Memory B cell (primary cell): ENCODE data around the gene LCN10.
"Not testable (repeated sequence)": the region's sequence is repeated elsewhere in the genome, so short reads cannot be mapped to it uniquely, and the experiment has no call there.

ENCODE experiments used
- ATAC-seq: fragments of 150-1000 bp; cut with Tn5 transposase; 2 replicates; pipeline ENCODE4 v1.10.0; 2021; ENCODE audit warnings: low read depth, mild to moderate bottlenecking, moderate library complexity
- DNase-seq, 2 donors: peaks; one replicate each; pipeline ENCODE4 v3.0.0; 2022; ENCODE audit warnings: low spot score in 2 of 2
- H3K27ac Mint-ChIP-seq: one replicate; pipeline ENCODE4 v1.8.0; 2022; ENCODE audit warnings: mild to moderate bottlenecking, moderate library complexity, mixed read lengths
- H3K27me3 Mint-ChIP-seq: one replicate; pipeline ENCODE4 v1.8.0; 2022; ENCODE audit warnings: mixed read lengths
- H3K36me3 Mint-ChIP-seq: one replicate; pipeline ENCODE4 v1.8.0; 2022; ENCODE audit warnings: mild to moderate bottlenecking, mixed read lengths
- H3K4me1 Mint-ChIP-seq: one replicate; pipeline ENCODE4 v1.8.0; 2022; ENCODE audit warnings: mixed read lengths
- H3K4me3 Mint-ChIP-seq: one replicate; pipeline ENCODE4 v1.8.0; 2022; ENCODE audit warnings: mild to moderate bottlenecking, moderate library complexity, mixed read lengths
- H3K9me3 Mint-ChIP-seq: one replicate; pipeline ENCODE4 v1.8.0; 2022; ENCODE audit warnings: mixed read lengths

Gene LCN10

DNA sequence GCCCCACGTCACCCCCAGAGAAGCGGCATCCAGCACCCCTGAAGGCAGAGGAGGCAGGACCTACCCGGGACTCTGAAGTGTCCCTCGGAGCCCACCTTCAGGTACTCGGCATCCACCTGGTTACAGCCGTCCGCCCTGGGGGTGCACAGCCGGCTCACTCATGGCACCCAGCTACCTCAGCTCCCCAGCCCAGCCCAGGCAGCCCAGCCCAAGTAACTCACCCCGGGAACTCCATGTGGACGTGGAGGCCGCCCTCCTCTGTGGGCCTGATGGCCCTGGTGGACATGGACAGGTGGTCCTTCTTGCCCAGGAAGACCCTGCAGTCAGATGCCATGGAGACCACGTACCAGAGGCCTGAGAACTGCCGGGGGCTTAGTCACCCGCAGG is 20.9 kb upstream of the LCN10 start:
- H3K27ac Mint-ChIP-seq, result no peak overlapping the region
- no peaks in the 10 kb centered on the region for H3K36me3 Mint-ChIP-seq
- ATAC-seq, result no peak
- H3K4me3 Mint-ChIP-seq, result no peak overlapping the region
- DNase-seq, result no peak
- H3K27me3 Mint-ChIP-seq, result no peaks in the 10 kb centered on the region
- H3K9me3 Mint-ChIP-seq, result no peaks in the 10 kb centered on the region
- H3K4me1 Mint-ChIP-seq, result peaks cover 31% of the 10 kb centered on the region

DNA sequence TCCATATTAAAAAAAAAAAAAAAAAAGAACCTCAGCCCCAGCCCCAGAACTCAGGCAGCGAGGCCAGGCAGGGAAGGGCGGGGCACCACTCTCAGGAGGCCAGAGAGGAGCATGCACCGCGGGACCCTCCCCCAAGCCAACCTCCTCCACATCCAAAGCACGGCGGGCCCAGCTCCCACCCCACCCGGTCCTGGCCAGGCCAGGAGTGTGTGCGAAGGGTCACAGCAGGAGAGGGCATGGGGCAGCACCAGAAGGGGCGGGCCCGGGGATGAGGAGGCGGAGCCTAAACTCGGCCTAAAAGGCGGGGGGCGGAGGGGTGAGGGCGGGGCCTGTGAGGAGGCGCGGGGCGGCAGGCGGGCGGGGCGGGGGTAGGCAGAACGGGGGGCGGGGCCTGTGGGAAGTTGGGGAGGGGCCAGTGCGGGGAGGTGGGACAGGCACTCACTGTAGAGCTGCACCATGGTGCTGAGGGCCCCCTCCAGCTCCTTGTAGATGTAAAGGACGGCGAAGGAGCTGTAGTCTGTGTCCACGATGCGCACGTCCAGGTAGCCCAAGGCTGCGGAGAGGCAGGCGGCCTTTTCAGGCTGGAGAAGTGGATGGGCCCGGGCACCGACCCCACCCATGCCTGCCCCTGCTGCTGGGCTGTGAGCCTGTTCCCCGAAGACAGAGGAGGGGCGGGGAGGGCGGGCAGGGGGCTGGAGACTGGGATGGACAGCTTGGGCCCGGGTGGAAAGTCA is 20.3 kb upstream of the LCN10 start:
- no peaks in the 10 kb centered on the region for H3K9me3 Mint-ChIP-seq
- no peak overlapping the region for H3K4me3 Mint-ChIP-seq
- DNase-seq (no peak), ATAC-seq (no peak)
- H3K36me3 Mint-ChIP-seq, result no peaks in the 10 kb centered on the region
- H3K4me1 Mint-ChIP-seq, result peaks cover 30% of the 10 kb centered on the region
- no peak overlapping the region for H3K27ac Mint-ChIP-seq
- no peaks in the 10 kb centered on the region for H3K27me3 Mint-ChIP-seq

DNA sequence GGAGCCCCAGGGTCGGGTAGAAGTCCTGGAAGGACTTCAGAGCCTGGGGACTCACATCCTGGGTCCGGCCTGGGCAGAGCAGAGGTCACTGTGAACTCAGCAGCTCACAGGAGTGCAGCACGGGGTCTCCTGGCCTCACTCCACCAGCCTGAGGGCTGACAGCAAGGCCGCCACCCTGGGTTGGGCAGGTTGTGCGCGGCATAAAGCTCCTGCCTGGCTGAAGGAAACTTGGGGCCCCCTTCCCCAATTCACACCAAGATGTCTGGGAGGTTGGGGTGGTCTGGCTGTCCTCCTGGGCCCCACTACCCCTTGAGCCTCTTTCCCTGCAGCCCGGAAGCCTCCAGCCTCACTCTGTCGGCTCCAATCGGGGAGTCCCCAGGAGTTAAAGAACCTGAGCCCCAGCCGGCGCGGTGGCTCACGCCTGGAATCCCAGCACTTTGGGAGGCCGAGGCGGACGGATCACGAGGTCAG is 19.5 kb upstream of the LCN10 start:
- Mint-ChIP-seq H3K9me3 (no peaks in the 10 kb centered on the region), H3K27me3 (no peaks in the 10 kb centered on the region), H3K4me3 (no peak overlapping the region), H3K27ac (no peak overlapping the region), H3K36me3 (no peaks in the 10 kb centered on the region), H3K4me1 (peaks cover 26% of the 10 kb centered on the region)
- DNase-seq, result no peak
- ATAC-seq, result no peak

DNA sequence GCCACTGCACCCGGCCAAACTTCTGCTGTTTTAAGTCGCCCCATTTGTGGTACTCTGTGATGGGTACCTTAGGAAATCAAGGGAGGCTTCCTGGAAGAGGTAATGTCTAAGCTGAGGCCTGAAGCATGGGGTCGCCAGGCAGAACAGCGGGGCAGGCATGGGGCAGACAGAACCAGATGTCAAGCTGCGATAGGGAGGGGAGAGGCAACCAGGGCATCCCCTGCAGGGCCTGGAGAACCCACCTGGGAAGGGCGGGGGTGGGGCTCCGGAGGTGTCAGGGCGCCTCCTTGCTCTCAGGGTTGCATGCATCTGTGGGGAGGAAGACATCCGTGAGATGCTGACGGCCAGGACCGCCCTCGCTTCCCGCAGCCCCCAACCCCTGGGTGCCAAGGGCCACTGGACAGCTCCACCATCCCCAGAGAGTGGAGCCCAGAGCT is 18.8 kb upstream of the LCN10 start:
- peaks cover 19% of the 10 kb centered on the region for H3K4me1 Mint-ChIP-seq
- no peaks in the 10 kb centered on the region for H3K9me3 Mint-ChIP-seq
- ATAC-seq, result no peak
- H3K27me3 Mint-ChIP-seq, result no peaks in the 10 kb centered on the region
- no peaks in the 10 kb centered on the region for H3K36me3 Mint-ChIP-seq
- no peak overlapping the region for H3K27ac Mint-ChIP-seq
- DNase-seq, result no peak
- H3K4me3 Mint-ChIP-seq, result no peak overlapping the region

DNA sequence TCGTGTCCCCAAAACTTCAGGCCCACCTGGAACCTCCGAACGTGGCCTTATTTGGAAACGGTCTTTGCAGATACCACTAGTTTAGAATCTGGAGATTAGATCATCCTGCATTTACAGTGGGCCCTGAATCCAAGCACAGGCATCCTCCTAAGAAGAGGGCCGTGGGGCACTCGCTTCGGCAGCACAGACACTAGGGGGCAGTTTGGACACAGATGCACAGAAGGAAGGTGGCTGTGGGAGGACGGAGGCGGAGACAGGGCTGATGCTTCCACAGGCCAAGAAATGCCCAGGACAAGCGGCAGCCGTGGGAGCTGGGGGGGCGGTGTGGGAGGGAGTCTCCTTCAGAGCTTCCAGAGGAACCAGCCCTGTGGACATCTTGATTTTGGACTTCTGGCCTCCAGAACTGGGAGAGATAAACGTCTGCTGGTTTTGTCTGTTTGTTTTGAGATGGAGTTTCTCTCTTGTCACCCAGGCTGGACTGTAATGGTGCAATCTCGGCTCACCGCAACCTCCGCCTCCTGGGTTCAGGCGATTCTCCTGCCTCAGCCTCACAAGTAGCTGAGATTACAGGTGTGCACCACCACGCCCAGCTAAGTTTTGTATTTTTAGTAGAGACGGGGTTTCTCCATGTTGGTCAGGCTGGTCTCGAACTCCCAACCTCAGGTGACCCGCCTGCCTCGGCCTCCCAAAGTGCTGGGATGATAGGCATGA is 18.2 kb upstream of the LCN10 start:
- H3K27me3 Mint-ChIP-seq, H3K4me3 Mint-ChIP-seq, H3K9me3 Mint-ChIP-seq, H3K36me3 Mint-ChIP-seq, DNase-seq, H3K27ac Mint-ChIP-seq: not testable (repeated sequence)
- peaks cover 18% of the 10 kb centered on the region for H3K4me1 Mint-ChIP-seq
- ATAC-seq, result peak; percentile 26

DNA sequence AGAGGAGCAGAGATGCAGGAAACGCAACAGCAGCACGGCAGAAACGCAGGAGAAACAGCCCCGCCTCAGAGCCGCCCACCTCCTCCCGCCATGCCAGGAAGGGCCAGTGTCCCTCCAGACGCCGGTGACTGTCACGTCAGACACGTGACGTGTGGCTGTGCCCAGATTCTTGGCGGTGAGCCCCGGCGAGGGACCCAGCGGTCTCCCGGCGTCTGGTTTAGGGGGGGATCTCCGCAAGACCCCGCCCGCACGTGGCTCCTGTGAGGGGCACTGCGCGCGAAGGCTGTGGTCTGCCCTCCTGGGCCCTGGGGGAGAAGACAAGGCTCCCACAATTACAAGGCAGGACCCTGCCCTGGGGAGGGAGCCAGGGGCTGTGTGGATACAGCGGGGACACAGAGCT is 17.7 kb upstream of the LCN10 start:
- DNase-seq (no peak), ATAC-seq (no peak)
- Mint-ChIP-seq H3K36me3 (no peaks in the 10 kb centered on the region), H3K4me3 (no peak overlapping the region), H3K4me1 (peaks cover 15% of the 10 kb centered on the region), H3K27ac (no peak overlapping the region), H3K9me3 (no peaks in the 10 kb centered on the region), H3K27me3 (no peaks in the 10 kb centered on the region)

DNA sequence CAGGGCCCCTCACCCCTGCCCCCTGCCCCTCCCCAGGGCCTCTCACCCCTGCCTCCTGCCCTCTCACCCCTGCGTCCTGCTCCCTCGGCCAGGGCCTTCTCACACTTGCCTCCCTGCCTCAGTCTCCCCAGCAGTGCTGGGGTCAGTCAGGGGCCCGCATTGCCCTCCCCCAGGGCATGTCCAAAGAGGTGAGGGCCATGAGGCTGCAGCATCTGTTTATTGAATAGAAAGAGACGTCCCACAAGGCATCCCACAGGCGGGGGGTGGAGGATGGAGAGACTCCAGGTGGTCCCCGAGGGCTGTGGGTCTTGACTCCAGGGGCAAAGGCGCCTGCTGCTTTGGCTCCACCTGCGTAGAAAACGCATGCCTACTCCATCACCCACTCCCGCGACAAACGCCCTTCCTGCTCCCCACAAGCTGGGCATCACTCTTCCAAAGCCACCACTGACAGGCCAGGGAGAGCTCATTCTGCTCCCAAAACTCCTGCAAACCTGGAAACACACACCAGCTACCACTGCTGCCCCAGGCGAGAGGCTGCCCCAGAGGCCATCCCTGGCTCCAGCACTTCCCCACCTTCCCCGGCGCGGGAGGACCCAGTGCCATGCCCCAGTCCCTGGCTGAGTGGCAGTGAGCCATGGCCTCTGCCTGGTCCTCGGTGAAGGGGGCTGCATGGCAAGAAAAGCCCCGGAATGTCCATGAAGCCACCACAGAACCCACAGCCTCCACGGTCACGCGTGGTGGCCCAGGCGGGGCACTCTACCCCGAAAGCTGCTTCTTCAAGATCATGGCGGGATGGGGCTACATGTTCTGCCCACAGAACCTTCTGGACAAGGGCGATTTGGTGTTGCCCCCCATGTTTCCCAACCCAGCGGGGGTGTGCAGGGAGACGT is 16.9 kb upstream of the LCN10 start:
- Mint-ChIP-seq H3K27ac (no peak overlapping the region), H3K27me3 (no peaks in the 10 kb centered on the region), H3K36me3 (no peaks in the 10 kb centered on the region), H3K4me1 (peaks cover 12% of the 10 kb centered on the region), H3K9me3 (no peaks in the 10 kb centered on the region), H3K4me3 (peak overlapping the region; percentile 44)
- DNase-seq (no peak), ATAC-seq (no peak)

DNA sequence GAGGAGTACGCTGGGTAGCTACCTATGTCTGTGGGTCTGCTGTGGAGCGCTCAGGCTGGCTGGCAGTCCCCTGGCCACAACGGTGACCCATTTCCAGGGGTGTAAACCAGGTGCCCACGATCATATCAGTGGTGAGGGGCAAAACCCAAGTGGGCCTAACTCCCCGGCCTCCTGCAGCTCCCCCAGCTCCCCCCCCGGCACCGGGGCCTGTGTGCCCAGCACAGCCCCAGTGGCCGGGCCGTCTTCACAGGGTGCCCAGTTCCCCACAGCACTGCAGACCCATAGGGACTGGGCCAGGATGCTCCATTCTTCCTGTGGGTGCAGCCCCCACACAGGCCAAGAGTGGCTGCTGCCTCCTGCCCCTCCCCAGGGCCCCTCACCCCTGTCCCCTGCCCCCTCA is 16.3 kb upstream of the LCN10 start:
- H3K4me3 Mint-ChIP-seq, result no peak overlapping the region
- ATAC-seq (no peak), DNase-seq (no peak)
- no peaks in the 10 kb centered on the region for H3K9me3 Mint-ChIP-seq
- peaks cover 12% of the 10 kb centered on the region for H3K4me1 Mint-ChIP-seq
- no peak overlapping the region for H3K27ac Mint-ChIP-seq
- H3K27me3 Mint-ChIP-seq, result no peaks in the 10 kb centered on the region
- H3K36me3 Mint-ChIP-seq, result no peaks in the 10 kb centered on the region

DNA sequence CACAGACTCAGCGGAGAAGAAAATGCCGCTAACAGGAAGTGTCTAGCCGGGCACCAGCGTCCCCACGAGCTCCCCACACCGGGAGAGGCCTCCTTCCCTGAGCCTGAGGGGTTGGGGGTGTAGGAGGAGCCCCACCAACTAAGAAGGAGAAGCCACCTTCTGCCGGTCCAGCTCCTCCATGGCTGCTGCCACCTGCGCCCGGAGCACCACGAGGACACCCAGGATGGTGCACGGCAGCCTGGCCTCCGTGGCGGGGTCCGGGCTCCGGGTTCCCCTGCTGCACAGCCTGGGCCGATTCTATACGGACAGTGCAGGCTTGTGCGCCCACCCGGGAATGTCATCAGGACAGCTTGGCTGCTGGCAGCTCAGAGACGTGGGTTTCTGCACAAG is 15.0 kb upstream of the LCN10 start:
- Mint-ChIP-seq H3K27ac (no peak overlapping the region), H3K4me3 (peak overlapping the region; percentile 27), H3K27me3 (no peaks in the 10 kb centered on the region), H3K36me3 (no peaks in the 10 kb centered on the region), H3K4me1 (peaks cover 12% of the 10 kb centered on the region), H3K9me3 (no peaks in the 10 kb centered on the region)
- no peak for DNase-seq
- peak; percentile 5 for ATAC-seq

DNA sequence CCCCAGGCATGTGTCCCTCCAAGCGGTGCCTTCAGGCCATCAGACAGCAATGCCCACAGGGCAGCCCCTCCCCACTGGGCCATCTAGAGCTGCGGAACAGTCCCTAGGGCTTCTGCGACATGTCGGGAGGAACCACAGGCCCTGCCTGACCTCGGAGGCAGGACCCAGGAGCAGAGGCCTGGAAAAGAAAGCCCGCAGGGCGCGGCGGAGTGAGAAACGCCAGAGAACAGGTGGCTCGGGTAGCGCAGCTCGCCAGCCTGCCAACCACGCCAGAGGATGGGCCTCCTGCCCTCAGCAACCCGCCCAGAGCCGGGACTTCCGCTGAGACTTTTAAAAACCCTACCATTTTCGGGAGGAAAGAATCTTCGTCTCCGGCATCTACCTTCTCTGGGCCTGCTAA is 14.6 kb upstream of the LCN10 start:
- peaks cover 12% of the 10 kb centered on the region for H3K4me1 Mint-ChIP-seq
- ATAC-seq (peak; percentile 5), DNase-seq (no peak)
- peaks cover 4% of the 10 kb centered on the region for H3K36me3 Mint-ChIP-seq
- no peak overlapping the region for H3K4me3 Mint-ChIP-seq
- peaks cover 4% of the 10 kb centered on the region for H3K9me3 Mint-ChIP-seq
- H3K27ac Mint-ChIP-seq, result no peak overlapping the region
- no peaks in the 10 kb centered on the region for H3K27me3 Mint-ChIP-seq

DNA sequence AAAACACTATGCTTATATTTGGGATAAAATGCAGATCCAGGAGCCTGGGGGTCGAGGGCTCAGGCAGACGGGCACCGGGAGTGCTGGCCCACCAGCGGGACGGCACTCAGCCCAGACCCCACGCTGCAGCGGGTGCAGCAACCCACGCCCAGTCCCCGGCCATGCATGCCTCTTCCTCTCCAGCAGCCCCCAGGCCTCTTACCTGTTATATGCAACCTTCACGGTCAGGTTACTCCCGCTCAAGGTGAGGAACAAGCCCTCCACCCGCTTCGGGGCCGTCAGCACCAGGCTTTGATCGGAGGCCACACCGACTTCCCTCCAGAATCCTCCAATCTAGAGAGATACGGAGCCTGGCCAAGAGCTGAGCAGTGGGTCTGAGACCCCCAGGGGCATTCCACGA is 14.1 kb upstream of the LCN10 start:
- Mint-ChIP-seq H3K9me3 (peaks cover 5% of the 10 kb centered on the region), H3K27me3 (no peaks in the 10 kb centered on the region), H3K4me3 (no peak overlapping the region), H3K36me3 (peaks cover 4% of the 10 kb centered on the region), H3K4me1 (peaks cover 12% of the 10 kb centered on the region), H3K27ac (no peak overlapping the region)
- DNase-seq (no peak), ATAC-seq (no peak)

DNA sequence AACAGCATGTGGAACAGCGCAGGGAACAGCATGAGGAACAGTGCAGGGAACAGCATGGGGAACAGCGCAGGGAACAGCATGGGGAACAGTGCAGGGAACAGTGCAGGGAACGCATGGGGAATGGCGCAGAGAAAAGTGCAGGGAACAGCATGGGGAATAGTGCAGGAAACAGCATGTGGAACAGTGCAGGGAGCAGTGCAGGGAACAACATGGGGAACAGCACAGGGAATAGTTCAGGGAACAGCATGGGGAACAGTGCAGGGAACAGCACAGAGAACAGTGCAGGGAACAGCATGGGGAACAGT is 13.3 kb upstream of the LCN10 start:
- Mint-ChIP-seq H3K27me3 (no peaks in the 10 kb centered on the region), H3K4me3 (no peak overlapping the region), H3K36me3 (peaks cover 4% of the 10 kb centered on the region), H3K9me3 (peaks cover 5% of the 10 kb centered on the region), H3K4me1 (peaks cover 12% of the 10 kb centered on the region), H3K27ac (no peak overlapping the region)
- ATAC-seq (no peak), DNase-seq (no peak)

DNA sequence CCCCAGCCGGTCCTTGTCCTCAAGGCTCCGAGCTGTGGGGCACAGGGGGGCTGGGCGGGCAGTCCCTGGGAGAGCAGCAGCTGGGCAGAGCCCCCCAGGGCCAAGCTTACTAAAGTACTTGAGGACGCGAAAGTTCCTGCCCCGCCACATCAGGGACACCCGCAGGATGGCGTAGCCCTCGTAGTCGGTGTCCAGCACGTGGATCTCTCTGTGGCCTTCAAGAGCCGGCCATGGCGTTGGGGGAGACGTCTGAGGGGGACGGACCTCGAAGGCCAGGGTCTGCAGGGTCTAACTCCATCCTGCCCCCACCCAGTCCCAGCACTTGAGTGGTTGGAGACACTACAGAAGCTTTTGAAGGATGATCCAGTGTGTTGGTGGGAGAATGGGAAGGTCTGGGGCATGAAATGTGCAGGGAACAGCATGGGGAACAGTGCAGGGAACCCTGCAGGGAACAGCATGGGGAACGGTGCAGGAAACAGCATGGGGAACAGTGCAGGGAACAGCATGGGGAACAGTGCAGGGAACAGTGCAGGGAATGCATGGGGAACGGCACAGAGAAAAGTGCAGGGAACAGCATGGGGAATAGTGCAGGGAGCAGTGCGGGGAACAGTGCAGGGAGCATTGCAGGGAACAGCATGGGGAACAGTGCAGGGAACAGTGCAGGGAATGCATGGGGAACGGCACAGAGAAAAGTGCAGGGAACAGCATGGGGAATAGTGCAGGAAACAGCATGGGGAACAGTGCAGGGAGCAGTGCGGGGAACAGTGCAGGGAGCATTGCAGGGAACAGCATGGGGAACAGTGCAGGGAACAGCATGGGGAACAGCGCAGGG is 12.8 kb upstream of the LCN10 start:
- not testable (repeated sequence) for H3K27ac Mint-ChIP-seq

More for the DNA sequence above, 12.8 kb upstream of the LCN10 start:
- H3K27me3 Mint-ChIP-seq, H3K9me3 Mint-ChIP-seq, ATAC-seq, H3K4me3 Mint-ChIP-seq, DNase-seq, H3K36me3 Mint-ChIP-seq: not testable (repeated sequence)
- H3K4me1 Mint-ChIP-seq, result peaks cover 14% of the 10 kb centered on the region
